GM19193 (cell line): Measurements from ENCODE around the gene G6PC3.

Experiments
- POLR2A ChIP-seq: IDR thresholded peaks from 4 replicates; pipeline ENCODE4 v1.6.1; 2011; ENCODE audit not compliant: insufficient read depth, insufficient read length; ENCODE audit errors: extremely low read depth

The G6PC3 gene

GRCh38 chr17:44087319-44087718, 16.8 kb downstream of the G6PC3 start:
- no peak for TF ChIP-seq POLR2A

DNA sequence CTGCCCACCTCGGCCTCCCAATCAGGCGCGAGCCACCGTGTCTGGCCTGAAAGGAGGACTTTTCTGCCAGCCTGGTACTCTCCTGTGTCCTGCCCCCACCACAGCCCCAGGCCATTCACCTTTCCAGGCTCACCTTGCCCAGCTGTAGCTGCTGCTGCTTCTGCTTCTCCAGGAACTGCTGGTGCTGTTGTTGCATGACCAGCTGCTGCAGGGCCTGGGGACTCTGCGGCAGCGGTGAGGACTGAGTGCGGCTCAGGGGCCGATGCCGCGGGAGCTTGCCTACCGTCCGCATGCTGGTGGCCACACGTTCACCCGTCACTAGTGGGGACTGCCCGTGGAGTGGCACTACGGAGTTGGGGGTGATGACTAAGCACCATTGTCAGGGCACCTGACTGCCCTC, 17.7 kb downstream of the G6PC3 start:
- TF ChIP-seq POLR2A: no peak

- TF ChIP-seq POLR2A: no peak
Observed at GRCh38 chr17:44091200-44091997, 20.9 kb downstream of the G6PC3 start.

DNA sequence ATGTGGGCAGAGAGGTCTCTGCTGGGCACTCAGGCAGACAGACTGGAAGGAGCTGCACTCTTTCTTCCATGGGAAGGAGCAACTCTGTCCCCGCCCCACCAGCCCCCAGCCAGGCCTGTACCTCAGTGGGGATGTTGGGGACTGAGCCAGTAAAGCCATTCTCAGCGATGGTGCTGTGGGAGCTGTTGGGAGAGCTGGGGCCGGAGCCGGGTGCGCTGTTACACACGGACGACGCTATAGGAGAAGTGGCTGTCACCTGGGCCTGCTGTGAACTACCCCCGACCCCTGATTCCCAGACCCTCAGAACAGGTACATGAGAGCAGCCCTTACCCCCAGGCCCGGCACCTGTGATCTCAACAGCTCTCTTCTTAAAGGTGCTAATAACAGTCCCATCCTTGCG, 21.5 kb downstream of the G6PC3 start:
- no peak for TF ChIP-seq POLR2A

DNA sequence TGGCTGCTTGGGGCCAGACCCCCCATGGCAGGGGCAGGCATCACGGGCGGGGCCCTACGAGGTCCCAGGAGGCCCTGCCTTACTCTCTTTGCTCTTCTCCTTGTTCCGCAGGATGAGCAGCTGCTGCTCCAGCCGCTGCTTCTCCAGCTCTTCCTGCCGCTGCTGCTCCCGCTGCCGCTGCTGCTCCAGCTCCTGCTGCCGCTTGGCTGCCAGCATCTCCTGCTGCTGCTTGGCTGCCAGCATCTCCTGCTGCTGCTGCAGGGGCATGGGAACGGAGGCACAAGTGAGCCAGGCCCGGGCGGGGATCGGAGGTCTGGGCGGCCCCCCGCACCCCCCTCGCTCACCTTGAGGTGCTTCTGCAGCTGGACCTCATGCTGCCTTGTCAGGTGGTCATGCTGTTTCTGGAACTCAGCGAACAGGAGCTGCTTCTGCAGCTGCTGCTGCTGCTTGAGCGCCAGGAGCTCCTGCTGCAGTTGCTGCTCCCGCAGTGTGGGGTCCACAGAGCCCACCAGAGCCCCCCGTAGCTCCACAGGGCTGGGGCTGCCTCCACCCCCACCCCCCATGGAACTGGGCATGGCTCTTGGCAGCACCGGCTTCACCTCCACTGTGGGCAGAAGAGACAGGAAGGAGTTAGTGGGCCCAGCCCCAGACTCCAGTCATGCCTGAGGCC, 22.8 kb downstream of the G6PC3 start:
- no peak for TF ChIP-seq POLR2A

DNA sequence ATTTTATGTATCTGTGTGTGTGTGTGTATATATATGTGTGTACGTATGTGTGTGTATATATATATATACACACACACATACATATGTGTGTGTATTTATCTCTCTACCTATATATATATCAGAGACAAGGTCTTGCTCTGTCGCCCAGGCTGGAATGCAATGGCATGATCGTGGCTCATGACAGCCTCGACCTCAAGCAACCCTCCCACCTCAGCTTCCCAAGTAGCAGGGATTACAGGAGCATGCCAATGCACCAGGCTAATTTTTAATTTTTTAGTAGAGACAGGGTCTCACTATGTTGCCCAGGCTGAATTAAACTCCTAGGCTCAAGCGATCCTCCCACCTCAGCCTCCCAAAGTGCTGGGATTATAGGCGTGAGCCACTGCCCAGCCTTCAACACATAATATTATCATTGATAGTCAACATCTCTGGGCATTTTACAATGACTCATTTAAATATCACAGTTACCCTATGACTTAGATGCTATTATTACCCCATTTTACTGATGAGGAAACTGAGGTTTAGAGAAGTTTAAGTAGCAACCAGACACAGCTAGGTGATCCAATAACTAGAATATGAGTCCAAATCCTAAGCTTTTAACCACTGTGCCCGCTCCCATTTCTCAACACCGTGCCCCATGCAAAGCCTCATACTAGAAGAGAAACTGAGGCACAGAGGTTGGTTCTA, 24.3 kb downstream of the G6PC3 start:
- no peak for TF ChIP-seq POLR2A

GRCh38 chr17:44095388-44095646, 24.8 kb downstream of the G6PC3 start:
- TF ChIP-seq POLR2A: no peak

DNA sequence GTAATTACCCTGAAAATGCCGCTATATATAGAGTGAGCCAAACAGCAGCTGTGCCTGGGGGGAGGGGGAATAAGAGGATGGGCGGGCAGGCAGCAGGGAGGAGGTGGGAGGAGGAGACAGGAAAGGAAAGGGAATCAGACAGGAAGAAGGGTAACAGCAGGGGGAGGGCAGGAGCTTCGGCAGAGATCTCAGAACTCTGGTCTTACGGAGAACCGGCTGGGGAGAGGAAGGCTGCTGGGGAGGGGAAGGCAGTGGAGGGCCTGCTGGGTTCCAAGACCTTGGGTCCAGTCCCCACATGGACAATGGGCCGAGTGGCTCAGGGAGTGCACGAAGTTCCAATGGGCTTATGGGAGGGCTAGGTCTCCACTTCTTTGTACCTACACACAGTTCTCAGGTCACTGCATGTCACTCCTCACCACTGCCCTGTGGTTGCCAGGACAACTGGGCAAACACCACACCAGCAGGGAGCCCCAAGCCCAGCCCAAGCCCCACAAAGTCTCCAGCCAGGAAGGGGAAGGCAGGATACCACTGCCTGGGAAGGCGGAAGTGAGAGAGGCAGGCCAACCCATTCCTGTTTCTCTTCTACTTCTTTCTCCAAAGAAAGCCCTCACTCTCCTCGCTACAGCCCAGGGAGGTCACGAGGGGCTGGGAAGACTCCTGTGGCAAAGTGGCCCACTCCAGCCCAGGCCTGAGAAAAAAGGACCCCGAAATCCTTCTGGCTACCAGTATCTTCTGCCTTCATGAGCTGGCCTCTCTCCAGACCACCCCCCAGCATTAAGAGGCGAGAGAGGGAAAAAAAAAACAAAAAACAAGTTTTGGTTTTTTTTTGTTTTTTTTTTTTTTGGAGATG, 25.3 kb downstream of the G6PC3 start:
- TF ChIP-seq POLR2A: no peak

DNA sequence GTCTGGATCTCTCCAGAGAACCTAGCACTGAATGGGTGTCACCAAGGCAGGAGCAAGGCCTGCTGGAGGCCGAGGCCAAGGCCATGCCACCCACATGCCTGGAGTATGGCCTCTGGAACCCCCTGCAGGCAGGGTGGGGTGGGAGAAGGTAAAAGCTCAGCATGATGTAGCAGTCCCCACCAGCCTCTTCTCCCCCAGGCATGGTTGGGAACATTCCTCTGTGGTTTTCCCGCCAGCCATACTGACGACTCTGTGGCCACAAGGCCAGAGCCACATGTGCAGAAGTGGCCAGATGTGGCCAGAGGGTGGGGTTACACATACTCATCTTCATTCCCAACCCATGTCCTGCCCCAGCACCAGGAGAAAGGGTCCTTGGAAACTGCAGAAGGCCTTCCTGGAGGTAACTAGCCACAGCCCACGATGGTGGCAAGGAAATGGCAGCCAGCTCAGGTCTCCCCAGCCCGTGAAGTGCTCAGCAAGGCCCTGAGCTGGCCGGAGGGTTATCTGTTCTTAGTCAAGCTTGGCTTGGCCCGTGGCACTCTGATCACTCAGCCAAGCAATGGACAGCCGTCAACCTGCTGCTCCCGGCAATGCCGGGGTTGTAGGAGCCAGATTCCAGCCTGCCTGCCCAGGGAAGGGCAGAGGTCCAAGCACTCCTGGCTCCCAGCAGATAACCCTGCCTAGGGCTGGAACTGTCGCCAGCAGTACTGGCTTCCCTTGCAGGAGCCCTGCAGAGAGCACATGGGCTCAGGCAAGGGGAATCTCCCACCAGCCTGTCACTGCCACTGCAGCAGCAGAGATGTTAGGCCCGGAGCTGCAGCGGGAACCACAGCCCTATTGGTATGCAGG, 26.8 kb downstream of the G6PC3 start:
- no peak for TF ChIP-seq POLR2A

- TF ChIP-seq POLR2A: no peak
Observed at GRCh38 chr17:44102849-44103622, 32.5 kb downstream of the G6PC3 start.

- no peak for TF ChIP-seq POLR2A
Observed at GRCh38 chr17:44105483-44105882, 34.9 kb downstream of the G6PC3 start.

DNA sequence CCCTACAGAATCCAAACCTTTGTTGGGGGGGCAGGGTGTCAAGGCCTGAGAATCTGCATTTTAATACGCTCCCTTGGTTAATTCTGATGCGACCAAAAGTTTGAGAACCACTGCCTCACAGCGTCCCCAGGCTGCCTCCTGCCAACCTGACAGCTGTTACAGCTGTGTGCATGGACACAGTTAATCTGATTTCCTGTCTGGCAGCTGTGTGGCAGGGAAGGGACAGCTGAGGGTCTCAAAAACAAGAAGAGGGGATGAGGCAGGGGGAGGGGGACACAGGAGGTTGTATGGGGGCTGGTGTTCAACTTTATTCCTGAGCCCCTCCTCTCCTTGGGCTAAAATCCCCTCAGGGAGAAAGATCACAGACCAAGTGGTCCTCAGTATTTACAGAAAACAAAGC, 35.4 kb downstream of the G6PC3 start:
- TF ChIP-seq POLR2A: no peak

GRCh38 chr17:44106801-44107200, 36.3 kb downstream of the G6PC3 start:
- no peak for TF ChIP-seq POLR2A

DNA sequence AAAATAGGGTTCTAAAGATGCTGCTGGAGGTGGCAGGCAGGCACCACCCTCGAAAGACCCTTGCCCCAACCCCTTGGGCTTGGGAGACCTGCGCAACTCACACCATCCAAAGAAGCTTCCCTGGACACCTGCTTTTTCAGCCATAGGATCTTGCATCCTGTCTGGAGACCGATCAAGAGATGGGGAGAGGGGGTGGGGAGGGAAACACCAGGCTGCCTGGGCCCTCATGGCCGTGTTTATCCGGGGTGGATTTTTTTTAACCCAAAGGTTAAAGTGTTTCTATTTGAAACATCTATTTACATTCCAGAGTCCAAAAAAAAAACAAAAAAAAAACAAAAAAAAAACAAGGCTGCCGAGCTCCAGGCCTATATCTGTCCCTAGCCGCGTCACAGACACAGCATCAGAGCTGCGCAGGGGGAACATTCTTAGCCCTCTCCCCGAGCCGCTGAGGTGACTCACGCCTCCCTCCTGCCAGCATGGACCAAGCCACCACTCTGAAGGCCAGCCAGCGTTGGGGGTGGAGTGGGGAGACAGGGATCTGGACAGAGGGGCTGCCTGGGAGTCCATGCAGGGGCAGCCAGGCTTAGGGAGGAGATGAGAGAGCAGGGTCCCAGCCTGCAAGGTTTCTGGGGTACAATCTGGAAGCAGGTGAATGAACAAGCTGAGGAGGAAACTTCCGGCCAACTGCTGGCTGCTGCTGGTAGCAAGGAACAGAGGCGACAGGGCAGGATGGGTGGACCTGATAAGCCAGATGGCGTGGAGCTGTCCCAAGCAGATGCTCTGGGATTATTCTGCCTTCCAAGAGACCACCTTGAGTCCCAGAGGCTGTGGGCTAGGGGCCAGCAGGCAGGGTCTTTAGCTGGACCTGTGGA, 38.1 kb downstream of the G6PC3 start:
- TF ChIP-seq POLR2A: no peak

- no peak for TF ChIP-seq POLR2A
Observed at GRCh38 chr17:44109312-44109630, 38.7 kb downstream of the G6PC3 start.
